Fibroblast of the aortic adventitia (primary cell): ENCODE measurements around the gene PTPN14. TPM values are rescaled to one million over a fixed set of nuclear protein-coding genes. Genes with fewer than 3 reads are reported as not detected.
A peak's percentile ranks its signal among the peaks of the same experiment; 100 is the strongest.

Experiments used
- DNase-seq: peaks from one replicate; pipeline ENCODE4 v3.0.0-alpha.2; 2010; ENCODE audit warnings: low read depth
- H3K4me3 ChIP-seq: 2 replicates; pipeline ENCODE4 v1.5.1; 2011; ENCODE audit warnings: low read depth, mild to moderate bottlenecking, control low read depth, low read length, moderate library complexity
- total RNA-seq: library from RNA; depleted of rRNA; stranded (reverse); fragments of >200 nt; gene quantifications from 2 replicates; pipeline ENCODE4 v1.2.3, GENCODE V29; 2012; ENCODE audit warnings: low replicate concordance
- TF ChIP-seq, protein P1 (sequence below): IDR thresholded peaks from 2 replicates; pipeline ENCODE4 v1.5.1; 2011; ENCODE audit warnings: mild to moderate bottlenecking, low read length, control low read depth, inconsistent platforms; ENCODE audit not compliant: insufficient read depth

Gene PTPN14
- total RNA-seq, 1 donor: 46.6 TPM

DNA sequence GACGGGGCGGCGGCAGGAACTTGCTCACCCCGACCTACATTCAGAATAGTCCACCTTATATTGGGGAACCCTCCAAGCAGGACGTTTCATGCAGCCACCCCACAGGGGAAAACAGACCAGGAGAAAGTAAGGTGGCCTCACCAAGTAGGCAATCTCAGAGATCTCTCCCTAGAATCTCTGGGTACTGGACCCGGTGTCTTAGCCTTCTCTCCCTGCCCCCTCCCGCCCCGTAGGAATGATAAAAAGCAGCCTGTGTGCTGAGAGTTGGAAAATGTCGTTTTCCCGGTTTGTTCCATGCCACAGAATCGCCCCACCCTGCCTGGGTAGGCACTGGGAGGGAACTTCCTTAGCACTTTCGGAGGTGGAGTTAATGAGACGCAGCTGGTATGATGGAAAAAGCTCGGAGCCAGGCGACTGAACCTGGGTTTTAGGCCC is 789 bp upstream of the PTPN14 start:
- TF ChIP-seq, protein P1, sequence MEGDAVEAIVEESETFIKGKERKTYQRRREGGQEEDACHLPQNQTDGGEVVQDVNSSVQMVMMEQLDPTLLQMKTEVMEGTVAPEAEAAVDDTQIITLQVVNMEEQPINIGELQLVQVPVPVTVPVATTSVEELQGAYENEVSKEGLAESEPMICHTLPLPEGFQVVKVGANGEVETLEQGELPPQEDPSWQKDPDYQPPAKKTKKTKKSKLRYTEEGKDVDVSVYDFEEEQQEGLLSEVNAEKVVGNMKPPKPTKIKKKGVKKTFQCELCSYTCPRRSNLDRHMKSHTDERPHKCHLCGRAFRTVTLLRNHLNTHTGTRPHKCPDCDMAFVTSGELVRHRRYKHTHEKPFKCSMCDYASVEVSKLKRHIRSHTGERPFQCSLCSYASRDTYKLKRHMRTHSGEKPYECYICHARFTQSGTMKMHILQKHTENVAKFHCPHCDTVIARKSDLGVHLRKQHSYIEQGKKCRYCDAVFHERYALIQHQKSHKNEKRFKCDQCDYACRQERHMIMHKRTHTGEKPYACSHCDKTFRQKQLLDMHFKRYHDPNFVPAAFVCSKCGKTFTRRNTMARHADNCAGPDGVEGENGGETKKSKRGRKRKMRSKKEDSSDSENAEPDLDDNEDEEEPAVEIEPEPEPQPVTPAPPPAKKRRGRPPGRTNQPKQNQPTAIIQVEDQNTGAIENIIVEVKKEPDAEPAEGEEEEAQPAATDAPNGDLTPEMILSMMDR: no peak
- DNase-seq: peak; percentile 81
- H3K4me3 ChIP-seq: peak overlapping the region; percentile 71

DNA sequence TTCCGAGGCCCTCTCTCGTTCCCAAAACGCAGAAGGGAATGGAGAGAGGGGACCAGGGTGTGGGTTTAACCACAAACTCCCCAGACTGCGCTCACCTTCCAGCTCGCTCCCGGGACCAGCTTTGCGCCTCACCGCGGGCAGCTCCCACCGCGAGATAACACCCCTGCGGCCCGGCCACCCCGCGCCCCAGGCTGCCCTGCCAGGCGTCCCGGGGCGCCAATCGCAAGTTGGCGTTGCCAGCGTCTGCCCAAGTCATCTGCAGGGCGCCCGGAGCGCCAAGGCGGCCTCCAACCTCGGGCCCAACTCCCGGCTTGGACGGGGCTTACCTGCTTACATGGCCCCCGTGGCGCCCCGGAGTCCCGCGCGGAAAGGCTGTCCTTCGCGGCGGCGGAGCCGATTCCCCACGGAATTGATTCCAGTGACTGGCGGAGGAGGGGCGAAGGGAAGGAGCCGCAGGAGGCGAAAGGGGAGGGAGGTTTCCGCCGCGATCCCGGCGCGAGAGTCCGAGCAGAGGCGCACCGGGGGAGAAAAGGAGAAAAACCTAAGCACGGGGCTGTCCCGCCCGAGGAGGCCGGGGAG is 456 bp downstream of the PTPN14 start:
- TF ChIP-seq, protein P1: no peak
- no peak for DNase-seq
- peak overlapping the region; percentile 83 for H3K4me3 ChIP-seq

DNA sequence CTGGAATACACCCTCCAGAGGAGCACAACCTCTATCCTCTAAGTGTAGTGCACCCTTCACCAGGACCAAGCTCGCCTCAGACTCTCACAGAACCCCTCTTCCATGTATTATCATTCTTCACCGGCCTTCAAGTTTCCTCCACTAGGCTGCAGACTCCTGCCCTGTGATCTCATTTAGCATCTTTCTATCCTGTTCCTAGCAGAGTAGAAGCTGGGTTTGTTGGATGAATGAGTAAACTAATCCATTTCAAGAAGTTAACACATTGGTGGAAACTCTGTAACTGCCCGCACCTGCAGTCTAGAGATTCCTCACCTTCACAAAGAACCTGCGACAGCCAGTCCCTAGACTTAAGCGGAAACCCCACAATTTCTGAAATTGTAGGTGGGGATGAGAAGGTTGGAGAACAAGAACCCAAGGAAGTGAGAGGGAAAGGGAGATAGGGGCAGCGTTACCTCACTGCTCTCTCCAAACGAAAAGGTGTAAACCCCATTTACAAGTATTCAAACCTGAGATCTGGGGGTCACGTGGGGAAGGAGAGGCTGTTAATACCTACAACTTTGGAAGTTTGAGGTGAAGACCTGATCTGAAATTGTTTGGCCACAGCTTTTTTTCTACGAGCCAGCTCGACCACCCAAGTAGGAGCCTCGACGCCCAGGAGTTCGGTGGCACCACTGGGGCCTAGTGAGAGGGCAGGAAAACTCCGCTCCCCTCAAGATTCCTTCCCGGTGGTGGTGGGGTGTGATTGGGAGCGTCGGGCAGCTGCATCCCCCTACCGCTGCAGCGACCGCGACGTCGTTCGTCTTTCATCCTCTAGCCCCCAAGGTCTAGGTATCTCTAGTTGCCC is 1.2 kb downstream of the PTPN14 start:
- peak overlapping the region; percentile 83 for H3K4me3 ChIP-seq
- peak; percentile 59 for DNase-seq
- TF ChIP-seq, protein P1: peak; percentile 60

DNA sequence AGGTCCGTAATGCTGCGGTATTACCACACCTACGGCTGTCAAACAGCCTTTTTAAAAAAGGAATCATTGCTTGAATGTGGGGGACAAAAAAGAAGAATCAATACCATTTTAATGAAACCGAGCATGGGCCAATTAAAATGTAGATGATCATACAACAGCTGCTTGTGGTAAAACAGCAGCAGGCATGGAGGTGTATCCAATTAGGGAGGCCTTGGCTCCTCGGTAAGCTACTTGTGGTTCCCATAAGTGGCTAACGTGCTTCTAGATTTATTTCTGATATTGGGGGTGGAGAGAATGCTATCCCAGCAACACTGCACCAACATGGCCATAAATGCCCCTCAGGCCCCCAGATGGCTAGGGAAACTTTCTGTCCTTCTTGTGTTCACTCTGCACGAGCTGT is 1.8 kb downstream of the PTPN14 start:
- TF ChIP-seq, protein P1: no peak
- DNase-seq: no peak
- H3K4me3 ChIP-seq: peak overlapping the region; percentile 83

DNA sequence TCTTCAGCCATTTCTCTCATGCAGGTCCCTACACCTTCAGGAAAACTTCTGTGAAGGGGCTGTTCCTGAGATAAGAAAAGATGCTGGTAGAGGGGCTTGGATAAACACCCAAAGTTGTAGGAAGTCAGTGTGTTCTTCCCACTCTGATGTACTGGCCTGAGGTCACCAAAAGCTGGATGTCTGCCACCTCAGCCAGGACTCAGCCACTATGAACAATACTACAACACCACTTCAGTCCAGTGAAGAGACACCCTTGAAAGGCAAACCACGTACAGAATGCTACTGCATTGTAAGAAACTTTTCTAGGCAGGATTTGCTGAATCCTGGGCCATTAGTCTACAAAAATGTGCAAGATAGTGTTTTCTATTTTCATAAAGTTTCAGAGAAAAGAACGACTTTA is 2.4 kb downstream of the PTPN14 start:
- DNase-seq: no peak
- peak overlapping the region; percentile 83 for H3K4me3 ChIP-seq
- TF ChIP-seq, protein P1: no peak

DNA sequence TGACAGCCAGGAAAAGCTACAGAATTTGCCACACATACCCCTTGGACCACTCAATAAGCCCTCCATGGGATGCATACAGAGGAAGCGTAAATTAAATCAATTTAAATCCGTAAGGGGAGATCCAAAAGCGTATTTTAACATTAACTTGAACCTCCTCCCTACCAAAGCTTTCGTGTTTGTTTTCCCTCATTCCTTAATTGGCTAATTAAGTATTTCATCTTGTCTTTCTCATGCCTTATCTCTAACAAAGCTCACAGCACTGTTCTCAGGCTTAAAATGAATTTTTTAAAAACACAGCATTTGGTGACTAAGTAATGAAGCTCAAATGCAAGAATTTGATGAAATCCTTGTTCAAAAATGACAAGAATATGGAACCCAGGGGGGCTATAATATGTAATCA is 3.1 kb downstream of the PTPN14 start:
- H3K4me3 ChIP-seq: no peak overlapping the region
- DNase-seq: no peak
- TF ChIP-seq, protein P1: no peak
